ENCODE results near the gene PDE1A.

Gene PDE1A

GRCh38 chr2:182359027-182359989 lies 67.5 kb downstream of the PDE1A start:
- DNase-seq (ENCODE audit: low read depth in 1 of 2, low spot score in 1 of 2) = no peak

- DNase-seq (ENCODE audit: low read depth in 1 of 2, low spot score in 1 of 2) = no peak
Measured at GRCh38 chr2:182358601-182359000, 68.2 kb downstream of the PDE1A start.

- DNase-seq (ENCODE audit: low read depth in 1 of 2, low spot score in 1 of 2) = no peak
Measured at GRCh38 chr2:182355815-182356214, 71.0 kb downstream of the PDE1A start.

- DNase-seq (ENCODE audit: low read depth in 1 of 2, low spot score in 1 of 2) = no peak
Measured at GRCh38 chr2:182351427-182351826, 75.4 kb downstream of the PDE1A start.

- no peak for DNase-seq (ENCODE audit: low read depth in 1 of 2, low spot score in 1 of 2)
Measured at GRCh38 chr2:182349268-182349667, 77.6 kb downstream of the PDE1A start.

- no peak for DNase-seq (ENCODE audit: low read depth in 1 of 2, low spot score in 1 of 2)
Measured at GRCh38 chr2:182345384-182345783, 81.5 kb downstream of the PDE1A start.

- no peak for DNase-seq (ENCODE audit: low read depth in 1 of 2, low spot score in 1 of 2)
Measured at GRCh38 chr2:182330451-182331305, 96.2 kb downstream of the PDE1A start.

- DNase-seq (ENCODE audit: low read depth in 1 of 2, low spot score in 1 of 2) = no peak
Measured at GRCh38 chr2:182324665-182325064, 102.2 kb downstream of the PDE1A start.

- DNase-seq (ENCODE audit: low read depth in 1 of 2, low spot score in 1 of 2) = no peak
Measured at GRCh38 chr2:182321096-182321495, 105.7 kb downstream of the PDE1A start.

GRCh38 chr2:182319556-182320505 lies 107.0 kb downstream of the PDE1A start:
- DNase-seq (ENCODE audit: low read depth in 1 of 2, low spot score in 1 of 2) = no peak

- DNase-seq (ENCODE audit: low read depth in 1 of 2, low spot score in 1 of 2) = no peak
Measured at GRCh38 chr2:182318466-182319220, 108.2 kb downstream of the PDE1A start.

- DNase-seq (ENCODE audit: low read depth in 1 of 2, low spot score in 1 of 2) = no peak
Measured at GRCh38 chr2:182316950-182317349, 109.9 kb downstream of the PDE1A start.

- no peak for DNase-seq (ENCODE audit: low read depth in 1 of 2, low spot score in 1 of 2)
Measured at GRCh38 chr2:182302972-182303371, 123.9 kb downstream of the PDE1A start.

GRCh38 chr2:182302174-182302573 lies 124.7 kb downstream of the PDE1A start:
- no peak for DNase-seq (ENCODE audit: low read depth in 1 of 2, low spot score in 1 of 2)

GRCh38 chr2:182301093-182301492 lies 125.7 kb downstream of the PDE1A start:
- no peak for DNase-seq (ENCODE audit: low read depth in 1 of 2, low spot score in 1 of 2)

GRCh38 chr2:182300608-182301007 lies 126.2 kb downstream of the PDE1A start:
- no peak for DNase-seq (ENCODE audit: low read depth in 1 of 2, low spot score in 1 of 2)

- DNase-seq (ENCODE audit: low read depth in 1 of 2, low spot score in 1 of 2) = no peak
Measured at GRCh38 chr2:182299632-182300031, 127.2 kb downstream of the PDE1A start.

GRCh38 chr2:182298456-182298855 lies 128.4 kb downstream of the PDE1A start:
- no peak for DNase-seq (ENCODE audit: low read depth in 1 of 2, low spot score in 1 of 2)

GRCh38 chr2:182291296-182291695 lies 135.5 kb downstream of the PDE1A start:
- DNase-seq (ENCODE audit: low read depth in 1 of 2, low spot score in 1 of 2) = no peak

GRCh38 chr2:182283512-182283911 lies 143.3 kb downstream of the PDE1A start:
- no peak for DNase-seq (ENCODE audit: low read depth in 1 of 2, low spot score in 1 of 2)

Measured in activated CD4-positive, alpha-beta T cell treated with anti-CD3 and anti-CD28 coated beads, Interleukin-2, amount 50 U/mL, for 24 hours (primary cell).